Measurements from ENCODE around the gene CDC6.

GRCh38 chr17:40327735-40328385 lies 40.2 kb downstream of the CDC6 start:
- TF ChIP-seq EZH2phosphoT487 (IDR thresholded peaks at IDR 0.05; ENCODE audit: insufficient read depth, low read depth), result no peak
- TF ChIP-seq EZH2 (IDR thresholded peaks at IDR 0.05; ENCODE audit: insufficient read depth, poor library complexity, severe bottlenecking), result no peak

All from GM23248 (cell line).